Stimulated activated naive CD4-positive, alpha-beta T cell (primary cell): ENCODE results near the gene PTPRD.

Experiments used
- DNase-seq, 6 experiments: peaks; one replicate each; lab custom pipeline; 2025; lab: John Stamatoyannopoulos, UW

Gene PTPRD

DNA sequence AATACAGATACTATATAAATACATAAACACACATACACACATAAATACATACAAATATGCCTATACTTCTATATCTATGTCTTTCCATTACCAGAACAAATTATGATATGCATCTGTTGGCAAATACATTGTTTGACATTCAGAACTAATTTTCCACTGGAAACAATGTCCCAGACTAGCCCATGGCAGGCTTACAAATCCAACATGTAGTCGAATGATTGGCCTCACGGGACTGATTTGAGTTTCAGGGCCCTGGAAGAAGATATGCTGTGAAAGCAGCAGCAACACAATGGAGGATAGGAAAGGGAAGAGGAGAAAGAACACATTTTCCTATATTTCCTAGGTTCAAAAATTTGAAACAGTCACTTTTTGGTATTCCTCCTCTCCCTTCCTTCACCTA is 1932.1 kb downstream of the PTPRD start:
- no peak for DNase-seq

DNA sequence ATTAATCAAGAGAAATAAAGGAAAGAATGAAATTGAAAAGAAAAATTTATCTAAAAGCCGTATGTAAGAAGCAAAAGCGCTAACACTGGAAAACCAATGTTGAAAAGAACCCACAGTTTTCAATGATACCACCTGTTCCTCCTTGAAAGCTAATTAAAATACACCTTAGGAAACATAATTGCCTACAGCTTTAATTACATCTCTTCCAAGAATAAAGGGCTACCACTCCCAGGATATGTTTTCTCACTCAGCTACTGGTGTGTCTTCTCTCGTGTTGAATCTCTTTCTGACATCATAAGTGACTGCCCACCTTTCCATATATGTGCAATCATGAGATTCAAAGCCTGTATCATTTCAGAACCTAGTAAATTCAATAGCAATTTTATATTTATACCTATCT is 1932.6 kb downstream of the PTPRD start:
- no peak for DNase-seq

DNA sequence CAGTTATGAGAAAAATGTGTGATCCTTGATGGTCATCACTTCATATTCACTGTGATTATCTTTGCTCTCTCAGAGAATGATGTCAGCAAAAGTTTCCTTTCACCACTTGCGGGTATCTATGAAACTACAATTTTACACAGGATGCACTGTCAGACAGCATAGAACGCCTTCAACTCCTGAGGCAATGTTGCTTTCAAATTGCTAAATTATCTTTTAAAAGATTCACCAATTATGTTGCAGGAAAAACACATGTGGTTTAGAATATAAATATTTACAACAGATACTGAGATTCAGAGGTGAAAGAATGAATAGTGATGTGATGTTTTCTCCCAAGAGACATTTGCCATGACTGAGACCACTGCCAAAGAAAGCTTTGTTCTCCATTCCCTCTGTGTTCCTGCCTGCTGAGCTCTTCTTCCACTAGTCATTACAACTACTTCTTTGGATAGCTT is 1933.4 kb downstream of the PTPRD start:
- DNase-seq = no peak

- DNase-seq = no peak
These were observed 1935.1 kb downstream of the PTPRD start for GRCh38 chr9:8677741-8678140.

GRCh38 chr9:8674536-8674935 is 1938.3 kb downstream of the PTPRD start:
- no peak for DNase-seq

DNA sequence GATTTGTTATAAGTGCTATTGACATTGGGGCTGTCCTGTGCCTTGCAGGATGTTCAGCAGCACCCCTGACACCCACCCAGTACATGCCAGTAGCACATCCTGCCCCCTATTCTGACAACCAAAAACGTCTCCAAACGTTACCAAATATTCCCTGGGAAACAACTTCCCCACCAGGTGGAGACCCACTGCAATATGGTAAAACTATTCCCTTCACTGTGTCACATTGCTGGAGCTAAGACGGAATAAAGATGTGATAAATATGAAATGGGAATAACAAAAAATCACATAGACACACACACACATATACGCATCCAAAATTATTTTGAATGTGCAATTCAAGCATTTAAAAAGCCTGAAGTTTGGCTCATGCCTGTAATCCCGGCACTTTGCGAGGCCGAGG is 1939.0 kb downstream of the PTPRD start:
- DNase-seq = no peak

GRCh38 chr9:8670751-8671150 is 1942.1 kb downstream of the PTPRD start:
- no peak for DNase-seq

DNA sequence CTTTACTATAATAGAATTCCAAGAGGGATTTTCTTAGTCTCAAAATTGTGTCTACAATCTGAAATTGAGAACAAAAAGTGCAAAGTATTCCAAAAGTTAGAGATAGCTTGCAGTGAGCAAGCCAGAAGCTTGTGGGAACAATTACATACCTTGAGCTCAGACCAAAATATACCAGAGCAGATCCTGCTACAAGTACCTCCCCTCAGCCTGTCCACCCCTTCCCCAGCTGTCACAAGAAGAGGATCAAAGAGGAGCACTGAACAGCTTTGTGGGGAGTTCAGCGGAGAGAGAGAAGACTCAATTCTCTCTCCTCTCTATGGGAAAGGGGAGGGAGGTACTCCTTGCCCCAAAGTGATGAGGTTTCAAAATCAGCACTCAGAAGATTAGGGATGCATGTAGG is 1944.1 kb downstream of the PTPRD start:
- no peak for DNase-seq

GRCh38 chr9:8668231-8668630 is 1944.6 kb downstream of the PTPRD start:
- DNase-seq = no peak

GRCh38 chr9:8666060-8666459 is 1946.7 kb downstream of the PTPRD start:
- no peak for DNase-seq

- no peak for DNase-seq
These were observed 1952.4 kb downstream of the PTPRD start for GRCh38 chr9:8660383-8660782.

GRCh38 chr9:8659108-8659507 is 1953.7 kb downstream of the PTPRD start:
- no peak for DNase-seq

- DNase-seq = no peak
These were observed 1957.7 kb downstream of the PTPRD start for GRCh38 chr9:8655071-8655470.

- DNase-seq = no peak
These were observed 1958.9 kb downstream of the PTPRD start for GRCh38 chr9:8653855-8654254.

- DNase-seq = no peak
These were observed 1959.7 kb downstream of the PTPRD start for GRCh38 chr9:8653111-8653510.

DNA sequence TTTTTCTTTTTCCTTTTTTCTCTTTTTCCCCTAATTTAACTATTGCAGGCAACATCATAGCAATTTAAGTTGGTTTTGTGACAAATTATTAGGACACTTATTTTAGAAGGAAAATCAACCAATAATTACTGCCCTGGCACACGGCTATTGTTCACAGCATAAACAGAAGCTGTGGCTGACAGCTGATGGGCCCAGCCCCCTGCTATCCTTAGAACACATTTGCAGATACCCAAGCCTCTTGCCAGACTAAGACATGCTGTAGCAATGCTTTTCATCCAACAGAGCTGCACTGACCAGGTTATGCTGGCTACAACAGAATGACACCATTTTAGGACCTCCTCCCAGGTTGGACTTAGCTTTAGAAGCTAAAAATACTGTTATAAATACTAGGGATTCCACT is 1960.5 kb downstream of the PTPRD start:
- DNase-seq = no peak

DNA sequence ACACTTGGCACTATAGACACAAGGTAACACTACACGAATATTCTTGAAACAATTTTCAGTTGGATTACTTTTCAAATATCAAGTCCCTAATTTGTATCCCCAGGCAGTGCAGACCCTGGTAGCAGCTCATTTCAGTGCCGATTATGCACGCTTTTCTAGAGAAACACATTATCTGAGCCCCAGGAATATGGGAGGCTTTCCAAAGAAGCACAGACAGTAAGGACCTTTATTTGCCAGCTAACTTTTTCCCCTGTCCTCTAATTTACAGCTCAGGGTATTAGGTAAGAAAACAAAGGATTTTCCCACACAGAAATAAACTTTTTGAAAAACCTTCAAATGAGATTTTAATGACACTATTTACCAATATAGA is 1961.0 kb downstream of the PTPRD start:
- DNase-seq = no peak

DNA sequence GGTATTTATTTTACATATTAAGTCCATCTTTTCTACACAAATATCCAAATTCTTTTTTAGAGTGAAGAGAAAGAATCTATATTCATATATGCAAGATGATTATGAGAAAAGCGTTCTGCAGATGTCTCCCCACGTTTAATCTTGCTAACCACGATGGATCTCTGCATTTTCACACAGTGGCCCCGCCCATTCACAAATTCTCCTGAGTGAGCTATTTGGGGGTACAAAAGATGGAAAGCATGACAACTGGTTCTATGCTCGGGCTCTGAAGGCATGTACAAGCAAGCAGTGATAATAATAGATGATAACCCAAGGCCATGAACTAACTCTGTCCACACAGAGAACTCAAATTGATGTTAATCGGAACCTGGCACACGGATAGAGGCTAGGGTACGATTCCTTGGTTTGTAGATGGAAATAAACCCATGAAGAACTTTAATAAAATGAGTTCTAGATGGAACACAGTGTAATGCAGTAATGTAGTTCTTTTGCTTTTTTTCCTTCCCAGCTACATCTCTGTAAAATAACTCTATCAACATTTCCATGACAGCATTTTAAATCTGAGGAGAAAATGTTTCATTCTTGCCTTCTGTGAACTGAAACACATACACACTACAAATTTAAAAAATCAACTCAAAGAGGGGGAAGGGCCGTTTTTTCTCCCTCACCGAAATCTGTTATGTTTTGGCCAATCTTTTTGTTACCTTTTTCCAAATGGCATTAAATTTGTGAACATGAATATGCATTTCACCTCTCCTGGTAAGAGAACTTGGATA is 1961.5 kb downstream of the PTPRD start:
- DNase-seq = no peak

DNA sequence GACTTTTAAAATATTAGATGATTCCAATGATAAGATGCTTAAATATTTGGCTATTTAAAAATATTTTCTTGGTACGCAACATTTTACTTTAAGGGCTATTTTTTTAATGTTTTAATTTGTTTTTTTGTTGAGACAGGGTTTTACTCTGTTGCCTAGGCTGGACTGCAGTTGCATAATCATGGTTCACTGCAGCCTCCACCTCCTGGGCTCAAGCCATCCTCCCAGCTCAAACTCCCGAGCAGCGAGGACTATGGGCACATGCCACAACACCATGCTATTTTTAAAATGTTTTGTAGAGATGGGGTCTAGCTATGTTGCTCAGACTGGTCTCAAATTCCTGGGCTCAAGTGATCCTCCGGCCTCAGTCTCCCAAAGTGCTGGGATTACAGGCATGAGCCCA is 1963.0 kb downstream of the PTPRD start:
- DNase-seq = no peak

GRCh38 chr9:8649160-8649559 is 1963.6 kb downstream of the PTPRD start:
- no peak for DNase-seq

GRCh38 chr9:8648271-8648845 is 1964.4 kb downstream of the PTPRD start:
- DNase-seq = no peak

GRCh38 chr9:8647824-8648223 is 1965.0 kb downstream of the PTPRD start:
- DNase-seq = no peak

- no peak for DNase-seq
These were observed 1968.2 kb downstream of the PTPRD start for GRCh38 chr9:8644571-8644970.

GRCh38 chr9:8643896-8644295 is 1968.9 kb downstream of the PTPRD start:
- DNase-seq = no peak
